Calu3 (cell line): Measurements from ENCODE around the gene UMPS. TPM values are rescaled to one million over a fixed set of nuclear protein-coding genes. Genes with fewer than 3 reads are reported as not detected.

Experiments
- BruUV-seq: library from RNA; stranded (reverse); fragments of 400-500 nt; replicated peaks from 2 replicates; lab custom pipeline; 2021; lab: Mats Ljungman, UMichigan
- CTCF ChIA-PET: fragments of 300-600 bp; sonication (Branson Sonifier 250); formaldehyde crosslinking; loops from one replicate; lab custom pipeline; 2022; ENCODE audit warnings: antibody characterized with exemption; lab: Charles Lee
- DNase-seq: peaks from one replicate; pipeline ENCODE4 v3.0.0; 2022
- H3K27ac Mint-ChIP-seq: one replicate; pipeline ENCODE4 v1.8.0; 2022; ENCODE audit warnings: mixed read lengths; ENCODE audit not compliant: unreplicated experiment
- H3K27me3 Mint-ChIP-seq: one replicate; pipeline ENCODE4 v1.8.0; 2022; ENCODE audit warnings: mixed read lengths; ENCODE audit not compliant: unreplicated experiment
- H3K36me3 Mint-ChIP-seq: one replicate; pipeline ENCODE4 v1.8.0; 2022; ENCODE audit warnings: mild to moderate bottlenecking, moderate library complexity, mixed read lengths; ENCODE audit not compliant: insufficient read depth, unreplicated experiment
- H3K4me1 Mint-ChIP-seq: one replicate; pipeline ENCODE4 v1.8.0; 2022; ENCODE audit warnings: mild to moderate bottlenecking, low read depth, mixed read lengths; ENCODE audit not compliant: unreplicated experiment
- H3K4me3 Mint-ChIP-seq: one replicate; pipeline ENCODE4 v1.8.0; 2022; ENCODE audit warnings: mild to moderate bottlenecking, low read depth, moderate library complexity, mixed read lengths; ENCODE audit not compliant: unreplicated experiment
- H3K9me3 Mint-ChIP-seq: one replicate; pipeline ENCODE4 v1.8.0; 2022; ENCODE audit warnings: low read depth, mixed read lengths; ENCODE audit not compliant: unreplicated experiment
- intact Hi-C: fragments of 100-400 bp; cut with micrococcal nuclease; formaldehyde crosslinking; loops from one replicate; pipeline ENCODE4 v1.10.0; 2022; ENCODE audit not compliant: unreplicated experiment
- total RNA-seq: library from RNA; stranded (reverse); gene quantifications from 2 replicates; pipeline ENCODE4 v1.2.3, GENCODE V29; 2022
- TF ChIP-seq, protein P1 (sequence below): fragments of 200-600 bp; IDR thresholded peaks from one replicate; pipeline ENCODE4 v1.8.0; 2022; ENCODE audit warnings: antibody characterized with exemption; ENCODE audit not compliant: unreplicated experiment

UMPS gene
- total RNA-seq, 1 experiment from 2014 or later: 73.0 TPM

DNA sequence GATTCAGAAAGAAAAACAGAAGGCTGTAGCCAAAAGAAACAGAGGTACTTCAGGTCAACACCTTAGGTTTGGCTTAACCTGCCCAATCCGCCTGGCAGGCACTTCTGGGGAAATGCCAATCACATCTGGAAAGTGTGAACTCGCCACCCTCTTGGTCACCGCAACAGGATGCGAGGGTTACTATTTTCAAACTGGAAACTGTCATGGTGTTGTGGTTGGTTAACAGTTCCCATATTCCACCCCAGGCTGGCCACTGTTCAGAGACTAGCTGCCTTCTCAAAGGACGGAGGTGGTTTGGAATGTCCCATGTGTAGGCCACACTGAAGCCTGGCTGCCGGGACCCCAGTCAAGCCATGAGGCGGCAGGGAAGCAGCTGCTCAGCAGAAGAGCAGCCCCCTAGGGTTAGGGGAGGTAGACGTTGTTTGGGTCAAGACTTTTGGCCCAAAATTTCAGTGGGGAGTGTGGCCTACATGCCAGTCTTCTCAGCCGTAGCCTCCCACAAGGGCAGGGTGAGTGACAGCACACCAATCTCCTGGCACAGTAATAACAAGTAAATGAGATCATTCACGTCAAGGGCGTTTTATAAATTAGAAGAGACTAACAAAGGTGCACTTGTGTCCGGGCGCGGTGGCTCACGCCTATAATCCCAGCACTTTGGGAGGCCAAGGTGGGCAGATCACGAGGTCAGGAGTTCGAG is 54.6 kb downstream of the UMPS start:
- BruUV-seq: no TSS peak
- H3K27me3 Mint-ChIP-seq: no peaks in the 10 kb centered on the region
- H3K9me3 Mint-ChIP-seq: no peaks in the 10 kb centered on the region
- H3K4me3 Mint-ChIP-seq: no peak overlapping the region
- TF ChIP-seq, protein P1, sequence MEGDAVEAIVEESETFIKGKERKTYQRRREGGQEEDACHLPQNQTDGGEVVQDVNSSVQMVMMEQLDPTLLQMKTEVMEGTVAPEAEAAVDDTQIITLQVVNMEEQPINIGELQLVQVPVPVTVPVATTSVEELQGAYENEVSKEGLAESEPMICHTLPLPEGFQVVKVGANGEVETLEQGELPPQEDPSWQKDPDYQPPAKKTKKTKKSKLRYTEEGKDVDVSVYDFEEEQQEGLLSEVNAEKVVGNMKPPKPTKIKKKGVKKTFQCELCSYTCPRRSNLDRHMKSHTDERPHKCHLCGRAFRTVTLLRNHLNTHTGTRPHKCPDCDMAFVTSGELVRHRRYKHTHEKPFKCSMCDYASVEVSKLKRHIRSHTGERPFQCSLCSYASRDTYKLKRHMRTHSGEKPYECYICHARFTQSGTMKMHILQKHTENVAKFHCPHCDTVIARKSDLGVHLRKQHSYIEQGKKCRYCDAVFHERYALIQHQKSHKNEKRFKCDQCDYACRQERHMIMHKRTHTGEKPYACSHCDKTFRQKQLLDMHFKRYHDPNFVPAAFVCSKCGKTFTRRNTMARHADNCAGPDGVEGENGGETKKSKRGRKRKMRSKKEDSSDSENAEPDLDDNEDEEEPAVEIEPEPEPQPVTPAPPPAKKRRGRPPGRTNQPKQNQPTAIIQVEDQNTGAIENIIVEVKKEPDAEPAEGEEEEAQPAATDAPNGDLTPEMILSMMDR: no peak
- H3K4me1 Mint-ChIP-seq: peaks cover 12% of the 10 kb centered on the region
- CTCF ChIA-PET: interaction anchor here (3.3 kb wide), 1 partner anchor 117 kb away, joined by 69 read pairs; no protein-coding TSS in a partner anchor
- H3K36me3 Mint-ChIP-seq: peaks cover 15% of the 10 kb centered on the region
- no peak overlapping the region for H3K27ac Mint-ChIP-seq
- DNase-seq: no peak
- intact Hi-C loops: no loop called here

DNA sequence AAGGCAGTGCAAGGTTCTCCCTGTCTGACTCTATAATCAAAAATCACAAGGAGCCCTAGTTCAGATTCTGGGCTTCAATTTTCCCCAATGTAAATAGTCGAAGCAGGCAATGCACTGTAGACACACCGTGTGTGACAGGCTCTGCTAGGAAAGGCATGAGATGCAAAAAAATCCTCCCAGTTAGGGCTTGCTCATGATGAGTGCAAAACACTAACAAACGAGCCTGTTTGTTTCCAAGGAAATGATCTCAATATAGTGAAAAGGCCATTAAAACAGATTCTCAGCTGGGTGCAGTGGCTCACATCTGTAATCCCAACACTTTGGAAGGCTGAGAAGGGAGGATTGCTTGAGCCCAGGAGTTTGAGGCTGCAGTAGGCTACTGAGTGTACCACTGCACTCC is 55.7 kb downstream of the UMPS start:
- peaks cover 11% of the 10 kb centered on the region for H3K36me3 Mint-ChIP-seq
- no peaks in the 10 kb centered on the region for H3K9me3 Mint-ChIP-seq
- TF ChIP-seq, protein P1: no peak
- intact Hi-C loops: loop anchor here (1.0 to 2.0 kb wide), 2 partner anchors 101 to 115 kb away; partner anchors contain the start of gene ITGB5
- DNase-seq: no peak
- H3K4me3 Mint-ChIP-seq: no peak overlapping the region
- H3K27me3 Mint-ChIP-seq: no peaks in the 10 kb centered on the region
- H3K4me1 Mint-ChIP-seq: peaks cover 12% of the 10 kb centered on the region
- CTCF ChIA-PET: interaction anchor here (0.7 to 3.3 kb wide), 12 partner anchors 12 to 143 kb away, joined by 3 to 69 read pairs (median 5); partner anchors contain the start of gene ITGB5
- H3K27ac Mint-ChIP-seq: no peak overlapping the region
- no TSS peak for BruUV-seq

DNA sequence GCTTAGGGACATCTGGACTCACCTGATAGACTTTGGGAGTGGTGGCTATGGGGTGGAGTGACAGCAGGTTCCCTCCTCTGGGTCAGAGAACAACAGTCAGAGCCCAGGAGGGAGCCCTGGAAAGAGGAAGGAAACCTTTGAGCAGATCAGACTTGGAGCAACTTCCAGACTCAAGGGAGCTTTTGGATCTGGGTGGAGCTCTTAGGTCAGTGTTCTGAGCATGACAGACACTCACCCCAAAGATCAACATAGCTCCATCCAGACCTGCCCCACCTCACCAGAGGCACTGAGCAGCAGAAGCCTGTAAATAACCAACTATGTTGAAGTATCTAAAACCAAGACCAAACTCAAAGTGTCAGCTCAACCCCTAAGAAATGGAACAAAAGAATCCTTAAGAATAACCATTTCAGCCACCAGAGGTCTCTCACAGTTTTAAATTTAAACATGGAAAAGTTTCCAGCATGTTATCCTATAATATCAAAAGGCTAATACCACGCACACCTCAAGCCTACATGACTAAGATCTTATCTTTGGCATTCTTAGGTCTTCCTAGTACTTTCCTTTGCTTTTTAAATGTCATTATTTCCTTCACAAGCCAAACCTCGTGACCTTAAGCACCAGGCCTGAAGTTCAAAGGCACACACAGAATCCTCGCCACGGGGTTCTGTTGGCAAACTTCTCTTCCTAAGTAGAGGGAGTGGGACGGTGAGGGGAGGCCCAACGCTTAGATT is 56.4 kb downstream of the UMPS start:
- H3K4me1 Mint-ChIP-seq: peaks cover 12% of the 10 kb centered on the region
- H3K9me3 Mint-ChIP-seq: no peaks in the 10 kb centered on the region
- H3K27ac Mint-ChIP-seq: peak overlapping the region; percentile 8
- TF ChIP-seq, protein P1: no peak
- BruUV-seq: no TSS peak
- intact Hi-C loops: loop anchor here (1.0 to 2.0 kb wide), 2 partner anchors 100 to 115 kb away; partner anchors contain the start of gene ITGB5
- H3K27me3 Mint-ChIP-seq: no peaks in the 10 kb centered on the region
- peaks cover 14% of the 10 kb centered on the region for H3K36me3 Mint-ChIP-seq
- H3K4me3 Mint-ChIP-seq: no peak overlapping the region
- CTCF ChIA-PET: interaction anchor here (0.6 to 3.3 kb wide), 15 partner anchors 9 to 142 kb away, joined by 3 to 69 read pairs (median 4); partner anchors contain the start of gene ITGB5
- DNase-seq: peak; percentile 8

DNA sequence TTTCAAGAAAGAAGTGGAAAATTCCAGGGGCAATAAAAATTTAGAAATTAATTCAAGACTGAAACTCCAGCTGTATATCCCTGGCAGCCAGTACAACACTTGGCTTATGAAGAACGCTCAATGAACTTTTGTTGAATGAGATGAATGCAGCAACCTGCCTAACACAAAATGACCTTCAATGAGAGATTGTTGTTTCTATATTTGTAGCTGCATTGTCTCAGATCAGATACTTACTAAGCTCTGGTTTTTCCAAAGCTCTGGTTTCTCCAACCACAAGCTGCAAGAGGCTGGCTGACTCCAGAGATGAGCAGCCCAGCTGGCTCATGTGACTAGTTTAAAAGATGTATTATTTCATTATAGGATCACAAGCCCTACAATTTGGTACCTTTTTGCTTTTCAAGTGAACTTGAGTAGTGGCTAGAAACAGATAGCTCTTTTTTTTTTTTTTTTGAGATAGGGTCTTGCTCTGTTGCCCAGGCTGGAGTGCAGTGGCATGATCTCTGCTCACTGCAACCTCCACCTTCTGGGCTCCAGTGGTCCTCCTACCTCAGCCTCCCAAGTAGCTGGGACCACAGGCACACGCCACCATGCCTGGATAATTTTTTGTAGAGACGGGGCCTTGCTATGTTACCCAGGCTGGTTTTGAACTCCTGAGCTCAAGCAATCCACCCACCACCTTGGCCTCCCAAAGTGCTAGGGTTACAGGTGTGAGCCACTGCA is 57.4 kb downstream of the UMPS start:
- Mint-ChIP-seq H3K4me1 (peaks cover 12% of the 10 kb centered on the region), H3K4me3 (no peak overlapping the region), H3K9me3 (no peaks in the 10 kb centered on the region), H3K36me3 (peaks cover 11% of the 10 kb centered on the region), H3K27ac (no peak overlapping the region), H3K27me3 (no peaks in the 10 kb centered on the region)
- DNase-seq: no peak
- CTCF ChIA-PET: interaction anchor here (0.6 to 3.3 kb wide), 12 partner anchors 9 to 123 kb away, joined by 3 to 69 read pairs (median 6); partner anchors contain the start of gene ITGB5
- no TSS peak for BruUV-seq
- TF ChIP-seq, protein P1: no peak
- intact Hi-C loops: loop anchor here (2.0 kb wide), 2 partner anchors 47 to 99 kb away; partner anchors contain the start of gene ITGB5
